K562 (cell line): ENCODE results near the gene SLC30A3. TPM values are rescaled to one million over a fixed set of nuclear protein-coding genes. Genes with fewer than 3 reads are reported as not detected.

Experiments used
- ATAC-seq: fragments of 200-7000 bp; cut with Tn5 transposase; 3 replicates; pipeline ENCODE4 v1.9.1; 2020; ENCODE audit warnings: moderate library complexity
- BruUV-seq: library from RNA; stranded (reverse); fragments of 400-500 nt; replicated peaks from 2 replicates; lab custom pipeline; 2021; lab: Mats Ljungman, UMichigan
- CTCF ChIA-PET: fragments of 300-600 bp; formaldehyde crosslinking; extraction: SDS; loops from one replicate; lab custom pipeline; 2021; ENCODE audit warnings: low intra/inter-chr PET ratio; lab: Yijun Ruan, JAX
- POLR2A ChIA-PET: fragments of 300-600, 350-650 bp; sonication (Branson Sonifier 250); formaldehyde crosslinking; extraction: SDS; loops from one replicate; lab custom pipeline; 2021; ENCODE audit warnings: antibody characterized with exemption, inconsistent platforms; lab: Yijun Ruan, JAX
- DNase-seq, 4 experiments: peaks; one replicate each; pipeline versions ENCODE4 v3.0.0 to v3.0.0-alpha.2; 2011 to 2018; ENCODE audit warnings: low spot score in 3 of 4, mixed read lengths in 3 of 4; ENCODE audit errors: extremely low read depth in 1 of 4
- FAIRE-seq: peaks from 2 replicates; lab custom pipeline; 2011; peaks lifted over from hg19 to GRCh38; lab: Jason Lieb, UNC
- H2AFZ ChIP-seq: 2 replicates; pipeline ENCODE4 v1.6.0; 2011; ENCODE audit warnings: low read depth, low read length, control low read depth, inconsistent platforms
- H3K27ac ChIP-seq: fragments of 200-600 bp; 3 replicates; pipeline ENCODE4 v1.8.0; 2011; ENCODE audit warnings: low read depth, mild to moderate bottlenecking, control low read depth, inconsistent platforms, low read length, moderate library complexity, mixed read lengths; ENCODE audit errors: extremely low read depth
- H3K27me3 ChIP-seq, 2 experiments: fragments of 300-600 bp in 1 of 2; 2 replicates in 1 of 2; 3 replicates in 1 of 2; pipeline versions ENCODE4 v1.6.0 to v1.8.0; 2011; ENCODE audit warnings: inconsistent platforms in 2 of 2, low read length in 2 of 2, mild to moderate bottlenecking in 1 of 2, mixed read lengths in 1 of 2, moderate library complexity in 1 of 2; ENCODE audit not compliant: control insufficient read depth in 2 of 2, insufficient read depth in 2 of 2
- H3K36me3 ChIP-seq: fragments of 300-600 bp; 3 replicates; pipeline ENCODE4 v1.8.0; 2011; ENCODE audit warnings: mild to moderate bottlenecking, low read length, inconsistent platforms; ENCODE audit not compliant: control insufficient read depth, insufficient read depth
- H3K4me1 ChIP-seq, 2 experiments: fragments of 200-600 bp in 1 of 2; replicated peaks in 1 of 2; 2 replicates in 1 of 2; 3 replicates in 1 of 2; pipeline versions ENCODE4 v1.5.1 to v1.8.0; 2011; ENCODE audit warnings: inconsistent platforms in 2 of 2, low read length in 2 of 2, mild to moderate bottlenecking in 1 of 2, mixed read lengths in 1 of 2, moderate library complexity in 1 of 2; ENCODE audit not compliant: control insufficient read depth in 2 of 2, insufficient read depth in 2 of 2
- H3K4me2 ChIP-seq: 2 replicates; pipeline ENCODE4 v1.6.1; 2011; ENCODE audit warnings: low read length, control low read depth, inconsistent platforms, mixed read lengths; ENCODE audit not compliant: insufficient read depth
- H3K4me3 ChIP-seq: fragments of 200-600 bp; sonication (generic), shearing (Covaris generic); 2 replicates; pipeline ENCODE4 v1.5.1; 2016; ENCODE audit warnings: control low read depth, inconsistent platforms
- H3K79me2 ChIP-seq: fragments of 200-600 bp; 3 replicates; pipeline ENCODE4 v1.8.0; 2011; ENCODE audit warnings: low read length, inconsistent platforms; ENCODE audit not compliant: control insufficient read depth, insufficient read depth
- H3K9ac ChIP-seq, 2 experiments: 2 replicates each; pipeline versions ENCODE4 v1.6.0 to v1.6.1; 2011; ENCODE audit warnings: low read depth in 2 of 2, low read length in 2 of 2, control low read depth in 1 of 2, inconsistent platforms in 1 of 2, mild to moderate bottlenecking in 1 of 2, mixed read lengths in 1 of 2; ENCODE audit not compliant: insufficient read depth in 1 of 2
- H3K9me1 ChIP-seq: one replicate; pipeline ENCODE4 v1.6.0; 2011; ENCODE audit warnings: inconsistent platforms, mild to moderate bottlenecking, low read length, moderate library complexity; ENCODE audit not compliant: control insufficient read depth, insufficient read depth
- H3K9me3 ChIP-seq: replicated peaks from 2 replicates; pipeline ENCODE4 v1.5.1; 2011; ENCODE audit warnings: low read depth, low read length, inconsistent platforms; ENCODE audit not compliant: control insufficient read depth, insufficient read depth
- H4K20me1 ChIP-seq: replicated peaks from 2 replicates; pipeline ENCODE4 v1.6.1; 2011; ENCODE audit warnings: low read length, inconsistent platforms, mixed read lengths; ENCODE audit not compliant: control insufficient read depth, insufficient read depth
- ZNF551 ChIP-seq: fragments of 250-450 bp; sonication (Bioruptor Pico); IDR thresholded peaks from 2 replicates; pipeline ENCODE4 v1.5.0; 2021; ENCODE audit warnings: mild to moderate bottlenecking, moderate library complexity
- WGBS: fragments of 100-300 bp; shearing (Covaris generic); methylation state at CpG from one replicate; pipeline ENCODE4 v1.1.6; 2016; ENCODE audit warnings: low coverage, mixed read lengths; ENCODE audit not compliant: insufficient coverage; ENCODE audit errors: missing lambda C conversion rate; 5-methylcytosine and 5-hydroxymethylcytosine counted together
- in situ Hi-C: fragments of 300-500 bp; cut with MboI; formaldehyde crosslinking; loops from 4 replicates; pipeline ENCODE4 v1.15.0; 2018; ENCODE audit warnings: inconsistent platforms, mixed read lengths
- intact Hi-C: fragments of 100-400 bp; cut with micrococcal nuclease; formaldehyde crosslinking; loops from 2 replicates; pipeline ENCODE4 v1.14.2; 2022
- polyA plus RNA-seq, 8 experiments: library from polyadenylated mRNA; depleted of rRNA in 4 of 8; stranded (reverse) in 5 of 8; unstranded in 3 of 8; fragments of >200 nt; fragmentation: Nextera tagmentation in 2 of 8; fragmentation: Illumina TruSeq in 1 of 8; extraction: Ambion mirVana in 2 of 8; extraction: Trizol in 1 of 8; gene quantifications; 2 replicates each; pipeline versions ENCODE4 v1.2.1 to v1.2.3, GENCODE V29; 2011 to 2014; ENCODE audit warnings: inconsistent platforms in 1 of 8, missing spikeins in 1 of 8
- total RNA-seq, 7 experiments: library from RNA; depleted of rRNA in 6 of 7; stranded (reverse); fragments of >200 nt in 6 of 7; fragmentation: Illumina TruSeq in 2 of 7; extraction: Trizol in 2 of 7; gene quantifications; 2 replicates each; pipeline versions ENCODE4 v1.2.1 to v1.2.3, GENCODE V29; 2011 to 2021; ENCODE audit warnings: low replicate concordance in 1 of 7
- TF ChIP-seq, protein P1 (sequence below): sonication (generic); formaldehyde crosslinking; IDR thresholded peaks from 2 replicates; pipeline ENCODE4 v1.8.1; 2023; ENCODE audit warnings: mild to moderate bottlenecking, missing genetic modification reagents
- TF ChIP-seq, protein P2 (sequence below): fragments of 200-800 bp; sonication (Bioruptor generic); IDR thresholded peaks from 2 replicates; pipeline ENCODE4 v1.6.1; 2017; ENCODE audit warnings: missing genetic modification characterization, missing compliant biosample characterization
- TF ChIP-seq, protein P3 (sequence below): sonication (generic); formaldehyde crosslinking; IDR thresholded peaks from 2 replicates; pipeline ENCODE4 v1.8.0; 2022; ENCODE audit warnings: mild to moderate bottlenecking, missing genetic modification reagents

The SLC30A3 gene
- total and polyA plus RNA-seq, 9 of the 15 experiments (the other 6 are each of a cell fraction or from before 2014, with no cell fraction given): 0.03 to 2.7 (median 0.89) TPM; not detected in 1

DNA sequence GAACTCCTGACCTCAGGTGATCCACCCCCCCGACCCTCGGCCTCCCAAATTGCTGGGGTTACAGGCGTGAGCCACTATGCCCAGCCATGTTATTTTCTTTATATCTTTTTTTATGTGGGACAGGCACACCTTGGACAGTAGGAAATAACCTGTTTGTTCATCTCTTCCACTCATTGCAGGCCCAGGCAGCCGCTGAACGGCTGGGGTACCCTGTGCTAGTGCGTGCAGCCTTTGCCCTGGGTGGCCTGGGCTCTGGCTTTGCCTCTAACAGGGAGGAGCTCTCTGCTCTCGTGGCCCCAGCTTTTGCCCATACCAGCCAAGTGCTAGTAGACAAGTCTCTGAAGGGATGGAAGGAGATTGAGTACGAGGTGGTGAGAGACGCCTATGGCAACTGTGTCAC, 37.3 kb downstream of the SLC30A3 start (continued):
- TF ChIP-seq, protein P1, sequence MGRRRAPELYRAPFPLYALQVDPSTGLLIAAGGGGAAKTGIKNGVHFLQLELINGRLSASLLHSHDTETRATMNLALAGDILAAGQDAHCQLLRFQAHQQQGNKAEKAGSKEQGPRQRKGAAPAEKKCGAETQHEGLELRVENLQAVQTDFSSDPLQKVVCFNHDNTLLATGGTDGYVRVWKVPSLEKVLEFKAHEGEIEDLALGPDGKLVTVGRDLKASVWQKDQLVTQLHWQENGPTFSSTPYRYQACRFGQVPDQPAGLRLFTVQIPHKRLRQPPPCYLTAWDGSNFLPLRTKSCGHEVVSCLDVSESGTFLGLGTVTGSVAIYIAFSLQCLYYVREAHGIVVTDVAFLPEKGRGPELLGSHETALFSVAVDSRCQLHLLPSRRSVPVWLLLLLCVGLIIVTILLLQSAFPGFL (CRISPR knock-in tag): no peak
- no peak for TF ChIP-seq ZNF551 (CRISPR knock-in tag)
- TF ChIP-seq, protein P2, sequence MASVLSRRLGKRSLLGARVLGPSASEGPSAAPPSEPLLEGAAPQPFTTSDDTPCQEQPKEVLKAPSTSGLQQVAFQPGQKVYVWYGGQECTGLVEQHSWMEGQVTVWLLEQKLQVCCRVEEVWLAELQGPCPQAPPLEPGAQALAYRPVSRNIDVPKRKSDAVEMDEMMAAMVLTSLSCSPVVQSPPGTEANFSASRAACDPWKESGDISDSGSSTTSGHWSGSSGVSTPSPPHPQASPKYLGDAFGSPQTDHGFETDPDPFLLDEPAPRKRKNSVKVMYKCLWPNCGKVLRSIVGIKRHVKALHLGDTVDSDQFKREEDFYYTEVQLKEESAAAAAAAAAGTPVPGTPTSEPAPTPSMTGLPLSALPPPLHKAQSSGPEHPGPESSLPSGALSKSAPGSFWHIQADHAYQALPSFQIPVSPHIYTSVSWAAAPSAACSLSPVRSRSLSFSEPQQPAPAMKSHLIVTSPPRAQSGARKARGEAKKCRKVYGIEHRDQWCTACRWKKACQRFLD: no peak

DNA sequence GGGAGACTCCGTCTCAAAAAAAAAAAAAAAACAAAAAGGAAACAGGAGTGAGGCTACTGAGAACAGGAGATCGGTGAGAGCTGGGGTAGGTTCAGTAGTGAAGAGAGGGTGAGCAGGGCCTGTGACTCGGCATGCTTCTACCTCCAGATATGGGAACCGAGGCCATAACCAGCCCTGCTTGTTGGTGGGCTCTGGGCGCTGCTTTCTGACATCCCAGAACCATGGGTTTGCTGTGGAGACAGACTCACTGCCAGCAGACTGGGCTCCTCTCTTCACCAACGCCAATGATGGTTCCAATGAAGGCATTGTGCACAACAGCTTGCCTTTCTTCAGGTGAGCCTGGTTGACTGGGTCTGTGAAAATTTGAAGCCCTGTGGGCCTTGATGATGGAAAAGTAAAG, 39.4 kb downstream of the SLC30A3 start:
- DNase-seq: no peak
- peaks cover 25% of the 10 kb centered on the region for H3K79me2 ChIP-seq
- H3K9me1 ChIP-seq: peaks cover 3% of the 10 kb centered on the region
- H3K4me2 ChIP-seq: no peak overlapping the region
- no peak for FAIRE-seq
- H2AFZ ChIP-seq: no peak overlapping the region
- H3K9me3 ChIP-seq: no peaks in the 10 kb centered on the region
- H3K9ac ChIP-seq: 0 out of 4 replicates have a peak overlapping the region, but pooled peaks of 1 of the 2 experiments have one; percentile 50
- intact Hi-C loops (no loop called here), in situ Hi-C loops (no loop called here)
- no peak for ATAC-seq
- TF ChIP-seq, protein P3, sequence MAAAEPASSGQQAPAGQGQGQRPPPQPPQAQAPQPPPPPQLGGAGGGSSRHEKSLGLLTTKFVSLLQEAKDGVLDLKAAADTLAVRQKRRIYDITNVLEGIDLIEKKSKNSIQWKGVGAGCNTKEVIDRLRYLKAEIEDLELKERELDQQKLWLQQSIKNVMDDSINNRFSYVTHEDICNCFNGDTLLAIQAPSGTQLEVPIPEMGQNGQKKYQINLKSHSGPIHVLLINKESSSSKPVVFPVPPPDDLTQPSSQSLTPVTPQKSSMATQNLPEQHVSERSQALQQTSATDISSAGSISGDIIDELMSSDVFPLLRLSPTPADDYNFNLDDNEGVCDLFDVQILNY (CRISPR knock-in tag): no peak
- ChIA-PET CTCF (no interaction called here), POLR2A (no interaction called here)
- BruUV-seq: no TSS peak
- peaks cover 6 to 9% of the 10 kb centered on the region in 2 experiments; a peak in 2 of 5 replicates for H3K4me1 ChIP-seq
- no peak overlapping the region for H3K4me3 ChIP-seq
- H3K27me3 ChIP-seq: no peaks in the 10 kb centered on the region
- H3K36me3 ChIP-seq: peaks cover 96% of the 10 kb centered on the region
- no peak overlapping the region for H3K27ac ChIP-seq
- H4K20me1 ChIP-seq: no peaks in the 10 kb centered on the region
- WGBS: 96% methylated on average over 5 of the region's 6 CpGs
